ENCODE measurements around the gene ADAMTS17.

- TF ChIP-seq, protein P1, sequence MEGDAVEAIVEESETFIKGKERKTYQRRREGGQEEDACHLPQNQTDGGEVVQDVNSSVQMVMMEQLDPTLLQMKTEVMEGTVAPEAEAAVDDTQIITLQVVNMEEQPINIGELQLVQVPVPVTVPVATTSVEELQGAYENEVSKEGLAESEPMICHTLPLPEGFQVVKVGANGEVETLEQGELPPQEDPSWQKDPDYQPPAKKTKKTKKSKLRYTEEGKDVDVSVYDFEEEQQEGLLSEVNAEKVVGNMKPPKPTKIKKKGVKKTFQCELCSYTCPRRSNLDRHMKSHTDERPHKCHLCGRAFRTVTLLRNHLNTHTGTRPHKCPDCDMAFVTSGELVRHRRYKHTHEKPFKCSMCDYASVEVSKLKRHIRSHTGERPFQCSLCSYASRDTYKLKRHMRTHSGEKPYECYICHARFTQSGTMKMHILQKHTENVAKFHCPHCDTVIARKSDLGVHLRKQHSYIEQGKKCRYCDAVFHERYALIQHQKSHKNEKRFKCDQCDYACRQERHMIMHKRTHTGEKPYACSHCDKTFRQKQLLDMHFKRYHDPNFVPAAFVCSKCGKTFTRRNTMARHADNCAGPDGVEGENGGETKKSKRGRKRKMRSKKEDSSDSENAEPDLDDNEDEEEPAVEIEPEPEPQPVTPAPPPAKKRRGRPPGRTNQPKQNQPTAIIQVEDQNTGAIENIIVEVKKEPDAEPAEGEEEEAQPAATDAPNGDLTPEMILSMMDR (IDR thresholded peaks at IDR 0.05), result no peak
- no peak for TF ChIP-seq POLR2A (IDR thresholded peaks at IDR 0.05)
These were observed 390.3 kb downstream of the ADAMTS17 start for GRCh38 chr15:99951511-99951910.

All from right lobe of liver (tissue), 4 donors.